PC-9 (cell line): Measurements from ENCODE around the gene SRMS. TPM values are rescaled to one million over a fixed set of nuclear protein-coding genes. Genes with fewer than 3 reads are reported as not detected.

Experiments used
- BruUV-seq: library from RNA; stranded (reverse); fragments of 400-500 nt; replicated peaks from 2 replicates; lab custom pipeline; 2021; lab: Mats Ljungman, UMichigan
- CTCF ChIA-PET: fragments of 300-600 bp; sonication (Branson Sonifier 250); formaldehyde crosslinking; loops from one replicate; lab custom pipeline; 2022; ENCODE audit warnings: antibody characterized with exemption; lab: Charles Lee
- POLR2A ChIA-PET: fragments of 300-600 bp; sonication (Branson Sonifier 250); formaldehyde crosslinking; loops from one replicate; lab custom pipeline; 2022; ENCODE audit warnings: antibody characterized with exemption; ENCODE audit not compliant: unreplicated experiment; lab: Charles Lee
- DNase-seq, 2 experiments: peaks; one replicate each; pipeline versions ENCODE4 v3.0.0 to v3.0.0-alpha.2; 2015 to 2022; ENCODE audit warnings: mixed read lengths in 1 of 2
- H2AFZ ChIP-seq: fragments of 200-600 bp; sonication (generic); 2 replicates; pipeline ENCODE4 v1.8.1; 2017; ENCODE audit warnings: antibody characterized with exemption
- H3F3A ChIP-seq: fragments of 200-600 bp; sonication (generic); 2 replicates; pipeline ENCODE4 v1.8.1; 2017; ENCODE audit warnings: antibody characterized with exemption, mild to moderate bottlenecking, low read depth; ENCODE audit not compliant: insufficient read depth
- H3K27ac ChIP-seq: fragments of 200-600 bp; sonication (generic); 2 replicates; pipeline ENCODE4 v1.6.1; 2016; ENCODE audit warnings: mixed run types
- H3K27me3 ChIP-seq: fragments of 200-600 bp; sonication (generic); 2 replicates; pipeline ENCODE4 v1.6.1; 2016; ENCODE audit warnings: low read depth, mixed run types; ENCODE audit not compliant: insufficient read depth
- H3K36me3 ChIP-seq: fragments of 200-600 bp; sonication (generic); 2 replicates; pipeline ENCODE4 v1.6.1; 2016; ENCODE audit warnings: low read depth, mixed run types
- H3K4me1 ChIP-seq: fragments of 200-600 bp; sonication (generic); replicated peaks from 2 replicates; pipeline ENCODE4 v1.6.1; 2016; ENCODE audit warnings: mixed run types; ENCODE audit not compliant: insufficient read depth
- H3K4me2 ChIP-seq: fragments of 200-600 bp; sonication (generic); 2 replicates; pipeline ENCODE4 v1.6.1; 2017; ENCODE audit warnings: mixed run types
- H3K4me3 ChIP-seq: fragments of 200-600 bp; sonication (generic); 2 replicates; pipeline ENCODE4 v1.6.1; 2016; ENCODE audit warnings: mixed run types
- H3K79me2 ChIP-seq: fragments of 200-600 bp; sonication (generic); 2 replicates; pipeline ENCODE4 v1.6.1; 2017; ENCODE audit warnings: low read depth, mixed run types
- H3K9me2 ChIP-seq: fragments of 200-600 bp; sonication (generic); 2 replicates; pipeline ENCODE4 v1.8.1; 2017; ENCODE audit warnings: mild to moderate bottlenecking; ENCODE audit not compliant: insufficient read depth
- H3K9me3 ChIP-seq: fragments of 200-600 bp; sonication (generic); 2 replicates; pipeline ENCODE4 v1.8.1; 2016; ENCODE audit warnings: low read depth; ENCODE audit not compliant: insufficient read depth
- H4K20me1 ChIP-seq: fragments of 200-600 bp; sonication (generic); 2 replicates; pipeline ENCODE4 v1.8.1; 2017; ENCODE audit not compliant: insufficient read depth
- CTCF ChIP-seq: fragments of 200-600 bp; sonication (generic); conservative IDR thresholded peaks from 2 replicates; pipeline ENCODE4 v1.6.1; 2017; ENCODE audit warnings: mixed run types, antibody characterized with exemption, mild to moderate bottlenecking, moderate library complexity
- EZH2 ChIP-seq: fragments of 200-600 bp; sonication (generic); IDR thresholded peaks from 2 replicates; pipeline ENCODE4 v1.8.0; 2017; ENCODE audit warnings: antibody characterized with exemption, low read depth
- intact Hi-C: fragments of 100-400 bp; cut with micrococcal nuclease; formaldehyde crosslinking; loops from one replicate; pipeline ENCODE4 v1.10.0; 2022; ENCODE audit not compliant: unreplicated experiment
- total RNA-seq: library from RNA; stranded (reverse); gene quantifications from 2 replicates; pipeline ENCODE4 v1.2.3, GENCODE V29; 2021

SRMS gene
- total RNA-seq, 1 experiment from 2014 or later, result 1.2 TPM

- no TSS peak for BruUV-seq
- Histone ChIP-seq H3K9me3 (peaks cover 4% of the 10 kb centered on the region), H3K9me2 (no peaks in the 10 kb centered on the region), H3F3A (peaks cover 11% of the 10 kb centered on the region), H4K20me1 (no peaks in the 10 kb centered on the region), H3K4me1 (no peaks in the 10 kb centered on the region), H3K27me3 (peaks cover 77% of the 10 kb centered on the region), H2AFZ (no peak overlapping the region), H3K79me2 (no peaks in the 10 kb centered on the region), H3K27ac (no peak overlapping the region), H3K4me2 (no peak overlapping the region), H3K36me3 (no peaks in the 10 kb centered on the region), H3K4me3 (no peak overlapping the region)
- no peak for TF ChIP-seq CTCF
- no peak for TF ChIP-seq EZH2
- intact Hi-C loops, result no loop called here
- no peak for DNase-seq
- ChIA-PET POLR2A (no interaction called here), CTCF (no interaction called here)
These were observed 41.8 kb downstream of the SRMS start for GRCh38 chr20:63505723-63506122.

GRCh38 chr20:63505281-63505680 is 42.3 kb downstream of the SRMS start:
- POLR2A ChIA-PET, result no interaction called here
- no TSS peak for BruUV-seq
- Histone ChIP-seq H3K9me2 (no peaks in the 10 kb centered on the region), H3K27ac (no peak overlapping the region), H3K27me3 (peaks cover 75% of the 10 kb centered on the region), H3K9me3 (peaks cover 4% of the 10 kb centered on the region), H3F3A (peaks cover 7% of the 10 kb centered on the region), H3K4me3 (no peak overlapping the region), H3K4me2 (no peak overlapping the region), H4K20me1 (no peaks in the 10 kb centered on the region), H2AFZ (no peak overlapping the region), H3K36me3 (no peaks in the 10 kb centered on the region), H3K4me1 (no peaks in the 10 kb centered on the region), H3K79me2 (no peaks in the 10 kb centered on the region)
- intact Hi-C loops, result no loop called here
- CTCF ChIA-PET, result no interaction called here
- DNase-seq, result no peak
- no peak for TF ChIP-seq CTCF
- no peak for TF ChIP-seq EZH2

- ChIA-PET CTCF (no interaction called here), POLR2A (no interaction called here)
These were observed 42.9 kb downstream of the SRMS start for GRCh38 chr20:63504642-63505041.

More at GRCh38 chr20:63504642-63505041, 42.9 kb downstream of the SRMS start:
- Histone ChIP-seq H3K27ac (no peak overlapping the region), H3K4me2 (no peak overlapping the region), H3K79me2 (no peaks in the 10 kb centered on the region), H3K27me3 (peaks cover 75% of the 10 kb centered on the region), H3K9me3 (peaks cover 4% of the 10 kb centered on the region), H3K4me3 (no peak overlapping the region), H2AFZ (no peak overlapping the region), H4K20me1 (no peaks in the 10 kb centered on the region), H3F3A (peaks cover 5% of the 10 kb centered on the region), H3K9me2 (no peaks in the 10 kb centered on the region), H3K36me3 (no peaks in the 10 kb centered on the region), H3K4me1 (no peaks in the 10 kb centered on the region)
- no peak for DNase-seq
- no peak for TF ChIP-seq CTCF
- TF ChIP-seq EZH2, result no peak
- intact Hi-C loops, result no loop called here
- BruUV-seq, result no TSS peak
